ENCODE measurements around the gene COQ2. TPM values are rescaled to one million over a fixed set of nuclear protein-coding genes. Genes with fewer than 3 reads are reported as not detected.

The COQ2 gene
- total and polyA plus RNA-seq, 11 donors: 10.4 to 26.3 (median 22.0) TPM

- no peak for TF ChIP-seq POLR2A (IDR thresholded peaks at IDR 0.05)
- TF ChIP-seq CTCF (IDR thresholded peaks at IDR 0.05): no peak
Measured at GRCh38 chr4:83228231-83228630, 56.4 kb downstream of the COQ2 start.

GRCh38 chr4:83224502-83225197, 59.9 kb downstream of the COQ2 start:
- H3K27ac ChIP-seq: no peak overlapping the region

More at GRCh38 chr4:83228231-83228630, 56.4 kb downstream of the COQ2 start:
- Histone ChIP-seq H3K4me3 (no peak overlapping the region), H3K4me1 (peaks cover 0 to 18% (median 0%) of the 10 kb centered on the region in 12 donors), H3K27me3 (no peaks in the 10 kb centered on the region), H3K36me3 (no peaks in the 10 kb centered on the region), H3K27ac (no peak overlapping the region), H3K9me3 (no peaks in the 10 kb centered on the region)
- DNase-seq (no peak), ATAC-seq (no peak)
- WGBS, 4 donors: 95 to 100% (median 97%) methylated on average over 1 of the region's 1 CpG
- intact Hi-C loops (cut with DNase I): loop anchor here in 1 of 10 donors (10.0 kb wide), 1 partner anchor 543 kb away; no protein-coding TSS in a partner anchor

GRCh38 chr4:83223781-83224180, 60.8 kb downstream of the COQ2 start:
- no peak for DNase-seq
- ATAC-seq: no peak
- Histone ChIP-seq H3K27me3 (no peaks in the 10 kb centered on the region), H3K9me3 (no peaks in the 10 kb centered on the region), H3K4me1 (peaks cover 0 to 14% (median 0%) of the 10 kb centered on the region in 12 donors), H3K36me3 (no peaks in the 10 kb centered on the region), H3K27ac (no peak overlapping the region), H3K4me3 (no peak overlapping the region)
- intact Hi-C loops (cut with DNase I): loop anchor here in 1 of 10 donors (10.0 kb wide), 1 partner anchor 539 kb away; no protein-coding TSS in a partner anchor
- 89 to 99% (median 93%) methylated on average over 3 of the region's 3 CpGs for WGBS, 4 donors
- no peak for TF ChIP-seq POLR2A (IDR thresholded peaks at IDR 0.05)
- TF ChIP-seq CTCF (IDR thresholded peaks at IDR 0.05): no peak

More at GRCh38 chr4:83224502-83225197, 59.9 kb downstream of the COQ2 start:
- no peak overlapping the region for H3K4me3 ChIP-seq
- no peaks in the 10 kb centered on the region for H3K36me3 ChIP-seq
- H3K4me1 ChIP-seq: peaks cover 0 to 5% (median 0%) of the 10 kb centered on the region in 12 donors
- WGBS, 4 donors: 89 to 91% (median 90%) methylated on average over 6 of the region's 6 CpGs
- no peaks in the 10 kb centered on the region for H3K9me3 ChIP-seq
- DNase-seq (no peak), ATAC-seq (no peak)
- TF ChIP-seq POLR2A (IDR thresholded peaks at IDR 0.05) (no peak), CTCF (IDR thresholded peaks at IDR 0.05) (no peak)
- no peaks in the 10 kb centered on the region for H3K27me3 ChIP-seq
- intact Hi-C loops (cut with DNase I): loop anchor here in 1 of 10 donors (10.0 kb wide), 1 partner anchor 540 kb away; no protein-coding TSS in a partner anchor

GRCh38 chr4:83221897-83222441, 62.6 kb downstream of the COQ2 start:
- ATAC-seq: no peak
- intact Hi-C loops (cut with DNase I): loop anchor here in 1 of 10 donors (10.0 kb wide), 1 partner anchor 537 kb away; no protein-coding TSS in a partner anchor
- Histone ChIP-seq H3K4me1 (peaks cover 0 to 32% (median 0%) of the 10 kb centered on the region in 12 donors), H3K36me3 (no peaks in the 10 kb centered on the region), H3K27ac (no peak overlapping the region), H3K27me3 (no peaks in the 10 kb centered on the region), H3K4me3 (no peak overlapping the region), H3K9me3 (no peaks in the 10 kb centered on the region)
- WGBS, 4 donors: 92 to 96% (median 96%) methylated on average over 6 of the region's 6 CpGs
- no peak for DNase-seq
- TF ChIP-seq POLR2A (IDR thresholded peaks at IDR 0.05): no peak
- TF ChIP-seq CTCF (IDR thresholded peaks at IDR 0.05): no peak

All from heart left ventricle (tissue), 16 donors.